Measurements from ENCODE around the gene BRCC3. TPM values are rescaled to one million over a fixed set of nuclear protein-coding genes. Genes with fewer than 3 reads are reported as not detected.
"Not testable (repeated sequence)": the region's sequence is repeated elsewhere in the genome, so short reads cannot be mapped to it uniquely, and the experiment has no call there.

BRCC3 gene
- total RNA-seq, 2 donors from 2014 or later, result 15.7 to 31.5 TPM

DNA sequence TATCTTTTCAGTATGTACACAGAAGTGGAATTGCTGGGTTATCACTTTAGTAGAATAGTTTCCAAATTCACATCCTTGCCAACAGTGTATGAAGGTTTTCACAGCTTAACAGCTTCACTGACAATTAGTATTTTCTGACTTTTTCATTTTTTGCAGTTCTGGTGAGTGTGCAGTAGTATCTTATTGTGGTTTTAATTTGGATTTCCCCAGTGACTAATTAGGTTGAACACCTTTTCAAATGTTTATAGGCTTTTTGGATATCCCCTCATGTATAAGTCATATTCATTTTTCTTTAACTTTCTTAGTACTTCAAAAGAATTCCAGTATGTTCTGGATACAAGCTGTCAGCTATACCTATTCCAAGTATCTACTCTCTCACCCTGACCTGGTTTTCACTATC is 37.1 kb downstream of the BRCC3 start:
- peaks cover 0 to 15% of the 10 kb centered on the region in 2 donors for H3K36me3 Mint-ChIP-seq
- no peak for DNase-seq (ENCODE audit: low spot score in 2 of 2)
- peak overlapping the region in 1 of 2 donors; percentile 69 for H3K27ac Mint-ChIP-seq
- peak; percentile 88 to 91 for ATAC-seq
- no peaks in the 10 kb centered on the region for H3K9me3 Mint-ChIP-seq

- Mint-ChIP-seq H3K9me3 (no peaks in the 10 kb centered on the region), H3K27ac (no peak overlapping the region), H3K36me3 (peaks cover 12 to 14% of the 10 kb centered on the region in 2 donors)
- ATAC-seq (peak in 1 of 2 donors; percentile 52), DNase-seq (ENCODE audit: low spot score in 2 of 2) (no peak)
Measured at GRCh38 chrX:155112171-155112570, 40.9 kb downstream of the BRCC3 start.

DNA sequence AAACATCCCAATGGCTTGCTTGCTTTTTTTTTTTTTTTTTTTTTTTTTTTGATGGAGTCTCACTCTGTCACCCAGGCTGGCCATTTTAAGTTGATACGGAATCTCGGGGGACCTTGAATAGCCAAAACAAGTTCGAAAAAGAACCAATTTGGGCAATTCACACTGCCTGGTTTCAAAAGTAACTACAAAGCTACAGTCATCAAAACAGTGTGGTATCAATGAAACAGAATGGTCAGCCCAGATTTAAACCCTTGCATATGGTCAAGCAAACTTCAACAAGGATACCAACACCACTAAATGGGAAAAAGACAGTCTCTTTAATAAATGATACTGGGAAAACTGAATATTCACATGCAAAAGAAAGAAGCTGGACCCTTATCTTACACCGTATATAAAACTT is 41.8 kb downstream of the BRCC3 start:
- DNase-seq (ENCODE audit: low spot score in 2 of 2) (no peak), ATAC-seq (no peak)
- Mint-ChIP-seq H3K9me3 (no peaks in the 10 kb centered on the region), H3K36me3 (peaks cover 7 to 12% of the 10 kb centered on the region in 2 donors), H3K27ac (no peak overlapping the region)

- ATAC-seq (no peak), DNase-seq (ENCODE audit: low spot score in 2 of 2) (no peak)
- Mint-ChIP-seq H3K36me3 (peaks cover 12 to 19% of the 10 kb centered on the region in 2 donors), H3K27ac (no peak overlapping the region), H3K9me3 (no peaks in the 10 kb centered on the region)
Measured at GRCh38 chrX:155115174-155115819, 44.0 kb downstream of the BRCC3 start.

- no peak for DNase-seq (ENCODE audit: low spot score in 2 of 2)
- Mint-ChIP-seq H3K27ac (no peak overlapping the region), H3K9me3 (peaks cover 8 to 13% of the 10 kb centered on the region in 2 donors), H3K36me3 (peaks cover 14 to 23% of the 10 kb centered on the region in 2 donors)
- ATAC-seq, result no peak
Measured at GRCh38 chrX:155127465-155127864, 56.2 kb downstream of the BRCC3 start.

- no peak overlapping the region for H3K27ac Mint-ChIP-seq
- peaks cover 8 to 13% of the 10 kb centered on the region in 2 donors for H3K9me3 Mint-ChIP-seq
- DNase-seq (ENCODE audit: low spot score in 2 of 2) (no peak), ATAC-seq (no peak)
- peaks cover 14 to 23% of the 10 kb centered on the region in 2 donors for H3K36me3 Mint-ChIP-seq
Measured at GRCh38 chrX:155127940-155128339, 56.6 kb downstream of the BRCC3 start.

GRCh38 chrX:155132110-155132509 is 60.8 kb downstream of the BRCC3 start:
- H3K9me3 Mint-ChIP-seq, result peaks cover 3 to 8% of the 10 kb centered on the region in 2 donors
- H3K36me3 Mint-ChIP-seq, result no peaks in the 10 kb centered on the region
- no peak for DNase-seq (ENCODE audit: low spot score in 2 of 2)
- no peak for ATAC-seq
- H3K27ac Mint-ChIP-seq, result no peak overlapping the region

DNA sequence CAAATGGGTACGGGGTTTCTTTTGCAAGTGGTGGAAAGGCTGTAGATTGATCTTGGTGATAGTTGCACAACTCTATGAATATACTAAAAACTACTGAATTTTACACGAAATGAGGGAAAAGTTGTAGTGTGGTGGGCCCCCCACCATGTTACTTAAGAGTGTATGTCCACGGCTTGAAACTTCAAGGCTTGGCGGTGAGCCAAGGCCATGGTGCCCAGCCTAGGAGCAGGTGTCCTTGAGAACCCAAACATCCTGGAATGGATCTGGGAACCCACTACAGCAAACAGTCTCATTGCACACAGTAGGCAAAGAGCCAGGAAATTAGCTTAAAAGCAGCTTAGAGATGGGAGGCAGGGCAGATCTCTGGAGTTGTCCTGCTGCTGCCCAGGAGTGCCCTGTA is 62.9 kb downstream of the BRCC3 start:
- DNase-seq (ENCODE audit: low spot score in 2 of 2) (no peak), ATAC-seq (no peak)
- H3K36me3 Mint-ChIP-seq, result no peaks in the 10 kb centered on the region
- no peak overlapping the region for H3K27ac Mint-ChIP-seq
- peaks cover 0 to 6% of the 10 kb centered on the region in 2 donors for H3K9me3 Mint-ChIP-seq

DNA sequence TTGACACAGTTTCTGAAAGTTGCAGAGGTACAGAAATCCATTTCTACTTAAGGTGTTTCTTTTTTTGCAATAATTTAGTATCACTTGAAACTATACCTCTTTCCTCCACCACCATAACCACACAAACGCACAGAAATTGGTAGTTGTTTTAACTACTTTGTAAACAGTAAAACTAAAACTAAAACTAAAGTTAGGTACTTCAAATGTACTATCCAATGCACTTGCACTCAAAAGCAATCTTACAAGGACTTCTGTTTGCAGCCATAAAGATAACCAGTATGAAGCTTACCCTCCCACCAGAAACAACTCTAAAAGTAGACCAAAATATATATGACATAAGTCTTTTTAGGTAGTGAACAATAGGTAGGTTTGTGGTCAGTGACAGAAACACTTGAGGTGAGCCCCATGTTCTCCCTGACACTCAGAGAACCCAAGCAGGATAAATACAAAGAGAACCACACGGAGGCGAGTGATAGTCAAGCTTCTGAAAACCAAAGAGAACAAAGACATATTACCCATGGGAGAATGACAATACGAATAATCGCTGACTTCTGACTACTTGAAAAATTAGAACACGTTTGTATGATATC is 72.7 kb downstream of the BRCC3 start:
- DNase-seq (ENCODE audit: low spot score in 2 of 2), result no peak

GRCh38 chrX:155144926-155145325 is 73.6 kb downstream of the BRCC3 start:
- DNase-seq (ENCODE audit: low spot score in 2 of 2), result no peak
- Mint-ChIP-seq H3K9me3 (no peaks in the 10 kb centered on the region), H3K36me3 (no peaks in the 10 kb centered on the region), H3K27ac (no peak overlapping the region)
- ATAC-seq, result no peak

More for the DNA sequence above, 72.7 kb downstream of the BRCC3 start:
- Mint-ChIP-seq H3K36me3 (no peaks in the 10 kb centered on the region), H3K9me3 (no peaks in the 10 kb centered on the region), H3K27ac (no peak overlapping the region)
- ATAC-seq, result peak in 1 of 2 donors; percentile 65

- H3K9me3 Mint-ChIP-seq; ATAC-seq; DNase-seq (ENCODE audit: low spot score in 2 of 2); H3K36me3 Mint-ChIP-seq; H3K27ac Mint-ChIP-seq: not testable (repeated sequence)
Measured at GRCh38 chrX:155147612-155148011, 76.3 kb downstream of the BRCC3 start.

DNA sequence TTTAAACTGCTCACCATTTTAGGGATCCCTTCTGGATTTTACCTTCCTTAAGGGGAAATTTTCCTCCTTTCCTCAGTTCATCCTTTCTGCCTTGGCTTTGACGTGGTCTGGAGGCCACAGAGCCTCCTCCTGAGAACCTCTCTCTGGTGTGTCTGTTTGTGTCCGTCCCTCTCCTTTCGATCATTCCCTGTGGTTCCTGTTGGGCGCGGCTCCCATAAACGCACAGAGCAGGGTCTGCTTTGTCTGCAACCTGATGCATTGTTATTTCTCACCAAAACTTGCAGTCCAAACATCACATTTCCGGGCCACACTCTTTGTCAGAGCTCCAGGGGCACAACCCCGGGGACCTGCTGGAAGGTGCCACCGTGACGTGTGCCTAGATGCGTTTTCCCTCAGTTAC is 76.9 kb downstream of the BRCC3 start:
- not testable (repeated sequence) for DNase-seq (ENCODE audit: low spot score in 2 of 2); H3K9me3 Mint-ChIP-seq; ATAC-seq; H3K27ac Mint-ChIP-seq; H3K36me3 Mint-ChIP-seq

DNA sequence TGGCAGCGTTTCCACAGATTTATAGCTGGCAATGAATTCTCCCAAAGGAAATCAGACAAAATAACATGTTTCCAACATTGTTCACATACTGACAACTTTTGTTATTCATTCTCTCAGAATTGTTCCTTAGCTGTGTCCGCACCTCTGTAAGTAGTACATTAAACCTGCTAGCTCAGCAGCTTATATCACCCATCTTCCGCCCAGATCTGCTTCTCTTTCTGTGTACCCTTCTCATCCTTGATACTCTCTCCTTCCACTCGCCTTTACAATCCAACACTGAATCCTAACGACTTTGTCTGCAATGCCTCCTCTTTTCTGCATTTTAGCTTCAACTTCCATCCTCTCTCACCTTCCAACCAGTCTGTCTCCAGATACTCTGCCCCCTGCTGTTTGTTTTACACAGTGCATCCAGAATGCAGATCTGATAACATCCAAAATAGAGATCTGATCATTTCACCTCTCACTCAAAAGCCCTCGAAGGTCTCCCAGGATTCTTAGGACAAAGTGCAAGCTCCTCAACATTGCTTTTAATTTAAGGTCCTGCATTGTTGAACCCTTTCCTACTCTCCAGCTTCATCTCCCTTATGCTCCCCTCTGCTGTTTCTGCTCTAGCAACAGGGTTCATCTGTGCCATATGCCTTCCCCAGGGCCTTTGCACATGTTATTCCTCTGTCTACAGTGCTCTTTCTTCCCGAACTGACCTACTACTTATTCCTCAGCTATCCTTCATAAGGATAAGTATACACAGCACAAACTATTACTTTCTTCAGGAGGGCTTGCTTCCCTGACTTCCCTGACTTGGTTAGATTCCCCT is 77.6 kb downstream of the BRCC3 start:
- H3K36me3 Mint-ChIP-seq, result no peaks in the 10 kb centered on the region
- DNase-seq (ENCODE audit: low spot score in 2 of 2) (peak in 1 of 2 donors; percentile 30), ATAC-seq (peak in 1 of 2 donors; percentile 44)
- H3K9me3 Mint-ChIP-seq, result peaks cover 0 to 7% of the 10 kb centered on the region in 2 donors
- H3K27ac Mint-ChIP-seq, result no peak overlapping the region

- DNase-seq (ENCODE audit: low spot score in 2 of 2) (no peak), ATAC-seq (no peak)
- Mint-ChIP-seq H3K9me3 (no peaks in the 10 kb centered on the region), H3K27ac (no peak overlapping the region), H3K36me3 (no peaks in the 10 kb centered on the region)
Measured at GRCh38 chrX:155169881-155170280, 98.6 kb downstream of the BRCC3 start.

Data from activated naive CD4-positive, alpha-beta T cell treated with anti-CD3 and anti-CD28 coated beads, Interleukin-2, amount 50 U/mL, for 72 hours (primary cell).